Keratinocyte (primary cell): ENCODE results near the gene TSEN34. TPM values are rescaled to one million over a fixed set of nuclear protein-coding genes. Genes with fewer than 3 reads are reported as not detected.

Source experiments
- DNase-seq: peaks from one replicate; pipeline ENCODE4 v3.0.0-alpha.2; 2011; ENCODE audit warnings: low read depth, missing footprints, low spot score
- FAIRE-seq: peaks from 2 replicates; lab custom pipeline; 2011; peaks lifted over from hg19 to GRCh38; lab: Jason Lieb, UNC
- H2AFZ ChIP-seq: 2 replicates; pipeline ENCODE4 v1.6.0; 2012; ENCODE audit warnings: low read length, control low read depth, inconsistent platforms; ENCODE audit not compliant: control insufficient read depth
- H3K27ac ChIP-seq: 2 replicates; pipeline ENCODE4 v1.5.1; 2011; ENCODE audit warnings: low read length; ENCODE audit not compliant: control insufficient read depth, insufficient read depth
- H3K27me3 ChIP-seq: 3 replicates; pipeline ENCODE4 v1.6.0; 2011; ENCODE audit warnings: low read length; ENCODE audit not compliant: control insufficient read depth, insufficient read depth; ENCODE audit errors: extremely low read depth
- H3K36me3 ChIP-seq, 2 experiments: 2 replicates in 1 of 2; 3 replicates in 1 of 2; pipeline ENCODE4 v1.5.1; 2011; ENCODE audit warnings: low read length in 2 of 2, mild to moderate bottlenecking in 1 of 2; ENCODE audit not compliant: control insufficient read depth in 2 of 2, insufficient read depth in 2 of 2; ENCODE audit errors: extremely low read depth in 1 of 2
- H3K4me1 ChIP-seq: 3 replicates; pipeline ENCODE4 v1.5.1; 2011; ENCODE audit warnings: low read length; ENCODE audit not compliant: control insufficient read depth, insufficient read depth; ENCODE audit errors: extremely low read depth
- H3K4me2 ChIP-seq: 3 replicates; pipeline ENCODE4 v1.6.0; 2011; ENCODE audit warnings: low read depth, low read length; ENCODE audit not compliant: control insufficient read depth, insufficient read depth; ENCODE audit errors: extremely low read depth
- H3K4me3 ChIP-seq, 3 experiments: fragments of 200-600 bp in 1 of 3; sonication (generic) in 1 of 3; 2 replicates in 2 of 3; 3 replicates in 1 of 3; pipeline ENCODE4 v1.5.1; 2011 to 2016; ENCODE audit warnings: low read length in 3 of 3, mild to moderate bottlenecking in 3 of 3, control low read depth in 2 of 3, inconsistent platforms in 1 of 3, low read depth in 1 of 3, mixed read lengths in 1 of 3, mixed run types in 1 of 3, moderate library complexity in 1 of 3; ENCODE audit not compliant: control insufficient read depth in 2 of 3, insufficient read depth in 2 of 3; ENCODE audit errors: extremely low read depth in 1 of 3
- H3K79me2 ChIP-seq: 2 replicates; pipeline ENCODE4 v1.6.0; 2012; ENCODE audit warnings: low read length; ENCODE audit not compliant: control insufficient read depth, insufficient read depth
- H3K9ac ChIP-seq: 3 replicates; pipeline ENCODE4 v1.6.0; 2011; ENCODE audit warnings: low read length; ENCODE audit not compliant: control insufficient read depth, insufficient read depth; ENCODE audit errors: extremely low read depth
- H3K9me1 ChIP-seq: 3 replicates; pipeline ENCODE4 v1.6.0; 2011; ENCODE audit warnings: low read length; ENCODE audit not compliant: control insufficient read depth, insufficient read depth; ENCODE audit errors: extremely low read depth
- H3K9me3 ChIP-seq: 2 replicates; pipeline ENCODE4 v1.5.1; 2012; ENCODE audit warnings: low read depth, low read length; ENCODE audit not compliant: control insufficient read depth
- H4K20me1 ChIP-seq: 3 replicates; pipeline ENCODE4 v1.6.0; 2011; ENCODE audit warnings: low read length; ENCODE audit not compliant: control insufficient read depth, insufficient read depth; ENCODE audit errors: extremely low read depth
- CTCF ChIP-seq, 3 experiments: IDR thresholded peaks in 1 of 3; conservative IDR thresholded peaks in 1 of 3; optimal IDR thresholded peaks in 1 of 3; 2 replicates in 2 of 3; 3 replicates in 1 of 3; pipeline versions ENCODE3 to v1.5.1; 2011; ENCODE audit warnings: low read length in 3 of 3, mild to moderate bottlenecking in 3 of 3, moderate library complexity in 2 of 3, control low read depth in 1 of 3, inconsistent platforms in 1 of 3; ENCODE audit not compliant: insufficient read depth in 2 of 3; ENCODE audit errors: extremely low read depth in 1 of 3
- EZH2 ChIP-seq: IDR thresholded peaks from one replicate; pipeline ENCODE4 v1.6.1; 2012; ENCODE audit warnings: inconsistent platforms, mild to moderate bottlenecking, low read length, moderate library complexity
- dilution Hi-C: fragments of 300-500 bp; cut with MboI; formaldehyde crosslinking; loops from one replicate; pipeline ENCODE4 v1.7.0; 2020; ENCODE audit warnings: low sequenced_read_pairs; ENCODE audit not compliant: extremely low pct_ligation_motif_present
- polyA plus RNA-seq, 5 experiments: library from polyadenylated mRNA; depleted of rRNA in 3 of 5; stranded (reverse) in 3 of 5; stranded (forward) in 1 of 5; unstranded in 1 of 5; fragments of >200 nt; gene quantifications; 1 replicate in 1 of 5; 2 replicates in 3 of 5; 3 replicates in 1 of 5; pipeline versions ENCODE4 v1.2.1 to v1.2.3, GENCODE V29; 2011 to 2012; ENCODE audit warnings: missing spikeins in 2 of 5, low read depth in 1 of 5, low replicate concordance in 1 of 5

Gene TSEN34
- polyA plus RNA-seq, 1 donor (not counting 4 experiments of a cell fraction or from before 2014, with no cell fraction given) = 36.5 TPM

GRCh38 chr19:54159352-54160181 lies 31.5 kb upstream of the TSEN34 start, which contains the start of gene LENG1:
TSS of gene LENG1 (minus strand) at chr19:54159721. CDS start at chr19:54159695, 26 bp downstream.
- no peaks in the 10 kb centered on the region for H3K27me3 ChIP-seq
- H3K9me3 ChIP-seq = no peaks in the 10 kb centered on the region
- peak within 1 kb of the TSS; percentile 57 to 95 (median 91) for H3K4me3 ChIP-seq
- DNase-seq (peak; percentile 100), FAIRE-seq (peak; percentile 96)
- TF ChIP-seq CTCF (optimal IDR thresholded peaks at IDR 0.05 in 1 of 3, IDR thresholded peaks at IDR 0.05 in 1 of 3, conservative IDR thresholded peaks at IDR 0.05 in 1 of 3; ENCODE audit: extremely low read depth in 1 of 3, insufficient read depth in 2 of 3, low read length in 3 of 3) (peak in 2 of 3 experiments; percentile 25 to 33), EZH2 (no peak)
- dilution Hi-C loops = no loop called here
- peaks cover 14 to 15% of the 10 kb centered on the region in 2 experiments for H3K36me3 ChIP-seq
- peak within 1 kb of the TSS; percentile 89 for H2AFZ ChIP-seq
- H3K79me2 ChIP-seq = peaks cover 7% of the 10 kb centered on the region
- H4K20me1 ChIP-seq = peaks cover 5% of the 10 kb centered on the region
- peak within 1 kb of the TSS; percentile 90 for H3K27ac ChIP-seq
- no peaks in the 10 kb centered on the region for H3K9me1 ChIP-seq
- H3K9ac ChIP-seq = peak within 1 kb of the TSS; percentile 92
- H3K4me1 ChIP-seq = peaks cover 24% of the 10 kb centered on the region
- peak within 1 kb of the TSS; percentile 98 for H3K4me2 ChIP-seq

- Histone ChIP-seq H3K9ac (peak overlapping the region; percentile 85), H2AFZ (peak overlapping the region; percentile 88)
- dilution Hi-C loops = no loop called here
Observed at GRCh38 chr19:54160182-54160811, 30.8 kb upstream of the TSEN34 start.

More at GRCh38 chr19:54160182-54160811, 30.8 kb upstream of the TSEN34 start:
- H3K79me2 ChIP-seq = peaks cover 7% of the 10 kb centered on the region
- peaks cover 10 to 11% of the 10 kb centered on the region in 2 experiments for H3K36me3 ChIP-seq
- TF ChIP-seq EZH2 (no peak), CTCF (optimal IDR thresholded peaks at IDR 0.05 in 1 of 3, IDR thresholded peaks at IDR 0.05 in 1 of 3, conservative IDR thresholded peaks at IDR 0.05 in 1 of 3; ENCODE audit: extremely low read depth in 1 of 3, insufficient read depth in 2 of 3, low read length in 3 of 3) (no peak)
- no peaks in the 10 kb centered on the region for H3K27me3 ChIP-seq
- H3K4me1 ChIP-seq = peaks cover 24% of the 10 kb centered on the region
- peak overlapping the region; percentile 97 for H3K4me2 ChIP-seq
- H3K4me3 ChIP-seq = peak overlapping the region; percentile 51 to 91 (median 87)
- H3K9me3 ChIP-seq = no peaks in the 10 kb centered on the region
- no peaks in the 10 kb centered on the region for H4K20me1 ChIP-seq
- H3K9me1 ChIP-seq = no peaks in the 10 kb centered on the region
- DNase-seq (no peak), FAIRE-seq (no peak)
- peak overlapping the region; percentile 79 for H3K27ac ChIP-seq
